ENCODE results near the gene PTPRM. TPM values are rescaled to one million over a fixed set of nuclear protein-coding genes. Genes with fewer than 3 reads are reported as not detected.

The PTPRM gene
- total and polyA plus RNA-seq, 2 experiments from 2014 or later, result 1.6 to 5.3 TPM

DNA sequence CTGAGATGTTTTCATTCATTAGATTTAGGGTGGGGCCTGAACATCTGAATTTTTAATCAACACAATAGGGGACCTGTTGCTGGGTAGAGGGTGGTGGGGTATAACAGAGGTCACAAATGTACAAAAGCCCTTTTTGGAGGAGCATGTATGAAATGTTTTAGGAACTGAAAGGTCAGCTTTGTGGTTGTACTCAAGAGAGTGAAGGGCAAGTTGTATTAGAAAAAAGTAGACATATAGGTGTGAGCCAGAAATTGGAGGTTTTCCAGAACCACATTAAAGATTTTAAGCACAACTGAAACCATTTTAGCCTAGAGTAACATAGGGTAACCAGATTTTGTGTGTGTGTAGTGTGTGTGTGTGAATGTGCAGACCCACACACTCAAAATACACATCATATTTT lies 62.3 kb downstream of the PTPRM start:
- peaks cover 2% of the 10 kb centered on the region for H3K27me3 Mint-ChIP-seq (ENCODE audit: insufficient read depth, low read depth, poor library complexity)
- H3K4me3 ChIP-seq, result no peak overlapping the region
- H3K27me3 ChIP-seq (ENCODE audit: insufficient read depth), result no peaks in the 10 kb centered on the region
- no peak overlapping the region for H3K27ac ChIP-seq (ENCODE audit: low read depth)
- H4K20me1 ChIP-seq (replicated peaks; ENCODE audit: insufficient read depth), result no peaks in the 10 kb centered on the region
- no peaks in the 10 kb centered on the region for H3K79me2 ChIP-seq (replicated peaks; ENCODE audit: insufficient read depth)
- H3F3A ChIP-seq (replicated peaks; ENCODE audit: low read depth), result no peaks in the 10 kb centered on the region
- no peak for DNase-seq (ENCODE audit: low spot score)
- H3K36me3 ChIP-seq (ENCODE audit: insufficient read depth), result no peaks in the 10 kb centered on the region
- ATAC-seq, result no peak
- no peaks in the 10 kb centered on the region; the same call in 2 of the 3 replicates for H3K36me3 Mint-ChIP-seq (ENCODE audit: low read depth)
- H2AFZ ChIP-seq, result no peak overlapping the region
- H3K4me3 Mint-ChIP-seq, result no peak overlapping the region
- no peaks in the 10 kb centered on the region for H3K4me1 ChIP-seq (ENCODE audit: insufficient read depth)
- peaks cover 4% of the 10 kb centered on the region; the same call in 1 of the 3 replicates for H3K4me1 Mint-ChIP-seq
- H3K27ac Mint-ChIP-seq, result no peak overlapping the region
- no peak overlapping the region for H3K4me2 ChIP-seq
- peaks cover 10% of the 10 kb centered on the region for H3K9me2 ChIP-seq (ENCODE audit: insufficient read depth)
- TF ChIP-seq JUNB (IDR thresholded peaks at IDR 0.05; ENCODE audit: unreplicated experiment) (no peak), EZH2phosphoT487 (IDR thresholded peaks at IDR 0.05; ENCODE audit: unreplicated experiment) (no peak), EZH2 (IDR thresholded peaks at IDR 0.05; ENCODE audit: low read depth, unreplicated experiment) (no peak), STAT1 (IDR thresholded peaks at IDR 0.05; ENCODE audit: unreplicated experiment) (no peak), ZNF331 (CRISPR knock-in tag; IDR thresholded peaks at IDR 0.05; ENCODE audit: low read depth) (no peak), ZNF114 (CRISPR knock-in tag; IDR thresholded peaks at IDR 0.05) (no peak), CREB1 (CRISPR knock-in tag; IDR thresholded peaks at IDR 0.05; ENCODE audit: low read depth) (no peak), POLR2AphosphoS5 (IDR thresholded peaks at IDR 0.05; ENCODE audit: low read depth) (no peak), NANOG (IDR thresholded peaks at IDR 0.05; ENCODE audit: borderline replicate concordance) (no peak)
- TF ChIP-seq, protein P1, sequence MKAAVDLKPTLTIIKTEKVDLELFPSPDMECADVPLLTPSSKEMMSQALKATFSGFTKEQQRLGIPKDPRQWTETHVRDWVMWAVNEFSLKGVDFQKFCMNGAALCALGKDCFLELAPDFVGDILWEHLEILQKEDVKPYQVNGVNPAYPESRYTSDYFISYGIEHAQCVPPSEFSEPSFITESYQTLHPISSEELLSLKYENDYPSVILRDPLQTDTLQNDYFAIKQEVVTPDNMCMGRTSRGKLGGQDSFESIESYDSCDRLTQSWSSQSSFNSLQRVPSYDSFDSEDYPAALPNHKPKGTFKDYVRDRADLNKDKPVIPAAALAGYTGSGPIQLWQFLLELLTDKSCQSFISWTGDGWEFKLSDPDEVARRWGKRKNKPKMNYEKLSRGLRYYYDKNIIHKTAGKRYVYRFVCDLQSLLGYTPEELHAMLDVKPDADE (IDR thresholded peaks at IDR 0.05), result no peak
- TF ChIP-seq, protein P2, sequence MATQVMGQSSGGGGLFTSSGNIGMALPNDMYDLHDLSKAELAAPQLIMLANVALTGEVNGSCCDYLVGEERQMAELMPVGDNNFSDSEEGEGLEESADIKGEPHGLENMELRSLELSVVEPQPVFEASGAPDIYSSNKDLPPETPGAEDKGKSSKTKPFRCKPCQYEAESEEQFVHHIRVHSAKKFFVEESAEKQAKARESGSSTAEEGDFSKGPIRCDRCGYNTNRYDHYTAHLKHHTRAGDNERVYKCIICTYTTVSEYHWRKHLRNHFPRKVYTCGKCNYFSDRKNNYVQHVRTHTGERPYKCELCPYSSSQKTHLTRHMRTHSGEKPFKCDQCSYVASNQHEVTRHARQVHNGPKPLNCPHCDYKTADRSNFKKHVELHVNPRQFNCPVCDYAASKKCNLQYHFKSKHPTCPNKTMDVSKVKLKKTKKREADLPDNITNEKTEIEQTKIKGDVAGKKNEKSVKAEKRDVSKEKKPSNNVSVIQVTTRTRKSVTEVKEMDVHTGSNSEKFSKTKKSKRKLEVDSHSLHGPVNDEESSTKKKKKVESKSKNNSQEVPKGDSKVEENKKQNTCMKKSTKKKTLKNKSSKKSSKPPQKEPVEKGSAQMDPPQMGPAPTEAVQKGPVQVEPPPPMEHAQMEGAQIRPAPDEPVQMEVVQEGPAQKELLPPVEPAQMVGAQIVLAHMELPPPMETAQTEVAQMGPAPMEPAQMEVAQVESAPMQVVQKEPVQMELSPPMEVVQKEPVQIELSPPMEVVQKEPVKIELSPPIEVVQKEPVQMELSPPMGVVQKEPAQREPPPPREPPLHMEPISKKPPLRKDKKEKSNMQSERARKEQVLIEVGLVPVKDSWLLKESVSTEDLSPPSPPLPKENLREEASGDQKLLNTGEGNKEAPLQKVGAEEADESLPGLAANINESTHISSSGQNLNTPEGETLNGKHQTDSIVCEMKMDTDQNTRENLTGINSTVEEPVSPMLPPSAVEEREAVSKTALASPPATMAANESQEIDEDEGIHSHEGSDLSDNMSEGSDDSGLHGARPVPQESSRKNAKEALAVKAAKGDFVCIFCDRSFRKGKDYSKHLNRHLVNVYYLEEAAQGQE (IDR thresholded peaks at IDR 0.05; ENCODE audit: unreplicated experiment), result no peak
- TF ChIP-seq, protein P3, sequence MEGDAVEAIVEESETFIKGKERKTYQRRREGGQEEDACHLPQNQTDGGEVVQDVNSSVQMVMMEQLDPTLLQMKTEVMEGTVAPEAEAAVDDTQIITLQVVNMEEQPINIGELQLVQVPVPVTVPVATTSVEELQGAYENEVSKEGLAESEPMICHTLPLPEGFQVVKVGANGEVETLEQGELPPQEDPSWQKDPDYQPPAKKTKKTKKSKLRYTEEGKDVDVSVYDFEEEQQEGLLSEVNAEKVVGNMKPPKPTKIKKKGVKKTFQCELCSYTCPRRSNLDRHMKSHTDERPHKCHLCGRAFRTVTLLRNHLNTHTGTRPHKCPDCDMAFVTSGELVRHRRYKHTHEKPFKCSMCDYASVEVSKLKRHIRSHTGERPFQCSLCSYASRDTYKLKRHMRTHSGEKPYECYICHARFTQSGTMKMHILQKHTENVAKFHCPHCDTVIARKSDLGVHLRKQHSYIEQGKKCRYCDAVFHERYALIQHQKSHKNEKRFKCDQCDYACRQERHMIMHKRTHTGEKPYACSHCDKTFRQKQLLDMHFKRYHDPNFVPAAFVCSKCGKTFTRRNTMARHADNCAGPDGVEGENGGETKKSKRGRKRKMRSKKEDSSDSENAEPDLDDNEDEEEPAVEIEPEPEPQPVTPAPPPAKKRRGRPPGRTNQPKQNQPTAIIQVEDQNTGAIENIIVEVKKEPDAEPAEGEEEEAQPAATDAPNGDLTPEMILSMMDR (conservative IDR thresholded peaks at IDR 0.05; ENCODE audit: low read depth in 2 of 2), result no peak
- TF ChIP-seq, protein P4, sequence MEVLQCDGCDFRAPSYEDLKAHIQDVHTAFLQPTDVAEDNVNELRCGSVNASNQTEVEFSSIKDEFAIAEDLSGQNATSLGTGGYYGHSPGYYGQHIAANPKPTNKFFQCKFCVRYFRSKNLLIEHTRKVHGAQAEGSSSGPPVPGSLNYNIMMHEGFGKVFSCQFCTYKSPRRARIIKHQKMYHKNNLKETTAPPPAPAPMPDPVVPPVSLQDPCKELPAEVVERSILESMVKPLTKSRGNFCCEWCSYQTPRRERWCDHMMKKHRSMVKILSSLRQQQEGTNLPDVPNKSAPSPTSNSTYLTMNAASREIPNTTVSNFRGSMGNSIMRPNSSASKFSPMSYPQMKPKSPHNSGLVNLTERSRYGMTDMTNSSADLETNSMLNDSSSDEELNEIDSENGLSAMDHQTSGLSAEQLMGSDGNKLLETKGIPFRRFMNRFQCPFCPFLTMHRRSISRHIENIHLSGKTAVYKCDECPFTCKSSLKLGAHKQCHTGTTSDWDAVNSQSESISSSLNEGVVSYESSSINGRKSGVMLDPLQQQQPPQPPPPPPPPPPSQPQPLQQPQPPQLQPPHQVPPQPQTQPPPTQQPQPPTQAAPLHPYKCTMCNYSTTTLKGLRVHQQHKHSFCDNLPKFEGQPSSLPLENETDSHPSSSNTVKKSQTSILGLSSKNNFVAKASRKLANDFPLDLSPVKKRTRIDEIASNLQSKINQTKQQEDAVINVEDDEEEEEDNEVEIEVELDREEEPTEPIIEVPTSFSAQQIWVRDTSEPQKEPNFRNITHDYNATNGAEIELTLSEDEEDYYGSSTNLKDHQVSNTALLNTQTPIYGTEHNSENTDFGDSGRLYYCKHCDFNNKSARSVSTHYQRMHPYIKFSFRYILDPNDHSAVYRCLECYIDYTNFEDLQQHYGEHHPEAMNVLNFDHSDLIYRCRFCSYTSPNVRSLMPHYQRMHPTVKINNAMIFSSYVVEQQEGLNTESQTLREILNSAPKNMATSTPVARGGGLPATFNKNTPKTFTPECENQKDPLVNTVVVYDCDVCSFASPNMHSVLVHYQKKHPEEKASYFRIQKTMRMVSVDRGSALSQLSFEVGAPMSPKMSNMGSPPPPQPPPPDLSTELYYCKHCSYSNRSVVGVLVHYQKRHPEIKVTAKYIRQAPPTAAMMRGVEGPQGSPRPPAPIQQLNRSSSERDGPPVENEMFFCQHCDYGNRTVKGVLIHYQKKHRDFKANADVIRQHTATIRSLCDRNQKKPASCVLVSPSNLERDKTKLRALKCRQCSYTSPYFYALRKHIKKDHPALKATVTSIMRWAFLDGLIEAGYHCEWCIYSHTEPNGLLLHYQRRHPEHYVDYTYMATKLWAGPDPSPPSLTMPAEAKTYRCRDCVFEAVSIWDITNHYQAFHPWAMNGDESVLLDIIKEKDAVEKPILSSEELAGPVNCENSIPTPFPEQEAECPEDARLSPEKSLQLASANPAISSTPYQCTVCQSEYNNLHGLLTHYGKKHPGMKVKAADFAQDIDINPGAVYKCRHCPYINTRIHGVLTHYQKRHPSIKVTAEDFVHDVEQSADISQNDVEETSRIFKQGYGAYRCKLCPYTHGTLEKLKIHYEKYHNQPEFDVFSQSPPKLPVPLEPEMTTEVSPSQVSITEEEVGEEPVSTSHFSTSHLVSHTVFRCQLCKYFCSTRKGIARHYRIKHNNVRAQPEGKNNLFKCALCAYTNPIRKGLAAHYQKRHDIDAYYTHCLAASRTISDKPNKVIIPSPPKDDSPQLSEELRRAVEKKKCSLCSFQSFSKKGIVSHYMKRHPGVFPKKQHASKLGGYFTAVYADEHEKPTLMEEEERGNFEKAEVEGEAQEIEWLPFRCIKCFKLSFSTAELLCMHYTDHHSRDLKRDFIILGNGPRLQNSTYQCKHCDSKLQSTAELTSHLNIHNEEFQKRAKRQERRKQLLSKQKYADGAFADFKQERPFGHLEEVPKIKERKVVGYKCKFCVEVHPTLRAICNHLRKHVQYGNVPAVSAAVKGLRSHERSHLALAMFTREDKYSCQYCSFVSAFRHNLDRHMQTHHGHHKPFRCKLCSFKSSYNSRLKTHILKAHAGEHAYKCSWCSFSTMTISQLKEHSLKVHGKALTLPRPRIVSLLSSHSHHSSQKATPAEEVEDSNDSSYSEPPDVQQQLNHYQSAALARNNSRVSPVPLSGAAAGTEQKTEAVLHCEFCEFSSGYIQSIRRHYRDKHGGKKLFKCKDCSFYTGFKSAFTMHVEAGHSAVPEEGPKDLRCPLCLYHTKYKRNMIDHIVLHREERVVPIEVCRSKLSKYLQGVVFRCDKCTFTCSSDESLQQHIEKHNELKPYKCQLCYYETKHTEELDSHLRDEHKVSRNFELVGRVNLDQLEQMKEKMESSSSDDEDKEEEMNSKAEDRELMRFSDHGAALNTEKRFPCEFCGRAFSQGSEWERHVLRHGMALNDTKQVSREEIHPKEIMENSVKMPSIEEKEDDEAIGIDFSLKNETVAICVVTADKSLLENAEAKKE (CRISPR knock-in tag; IDR thresholded peaks at IDR 0.05), result no peak
- H3K9me3 Mint-ChIP-seq, result no peaks in the 10 kb centered on the region; the same call in 2 of the 3 replicates
